ENCODE measurements around the gene C2orf68.

DNA sequence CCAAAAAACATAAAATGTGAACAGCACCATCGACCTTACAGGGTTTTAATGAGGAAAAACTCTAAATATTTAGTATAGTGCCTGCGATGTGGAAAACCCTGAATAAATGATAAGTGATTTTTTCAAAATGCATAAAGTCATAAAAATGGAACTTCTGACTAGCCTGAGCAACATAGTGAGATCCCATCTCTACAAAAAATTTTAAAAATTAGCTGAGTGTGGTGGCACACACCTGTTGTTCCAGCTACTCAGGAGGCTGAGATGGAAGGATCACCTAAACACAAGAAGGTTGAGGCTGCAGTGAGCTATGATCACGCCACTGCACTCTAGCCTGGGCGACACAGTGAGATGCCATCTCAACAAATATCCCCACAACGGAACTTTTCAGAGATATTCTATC lies 54.7 kb downstream of the C2orf68 start:
- TF ChIP-seq, protein P1, sequence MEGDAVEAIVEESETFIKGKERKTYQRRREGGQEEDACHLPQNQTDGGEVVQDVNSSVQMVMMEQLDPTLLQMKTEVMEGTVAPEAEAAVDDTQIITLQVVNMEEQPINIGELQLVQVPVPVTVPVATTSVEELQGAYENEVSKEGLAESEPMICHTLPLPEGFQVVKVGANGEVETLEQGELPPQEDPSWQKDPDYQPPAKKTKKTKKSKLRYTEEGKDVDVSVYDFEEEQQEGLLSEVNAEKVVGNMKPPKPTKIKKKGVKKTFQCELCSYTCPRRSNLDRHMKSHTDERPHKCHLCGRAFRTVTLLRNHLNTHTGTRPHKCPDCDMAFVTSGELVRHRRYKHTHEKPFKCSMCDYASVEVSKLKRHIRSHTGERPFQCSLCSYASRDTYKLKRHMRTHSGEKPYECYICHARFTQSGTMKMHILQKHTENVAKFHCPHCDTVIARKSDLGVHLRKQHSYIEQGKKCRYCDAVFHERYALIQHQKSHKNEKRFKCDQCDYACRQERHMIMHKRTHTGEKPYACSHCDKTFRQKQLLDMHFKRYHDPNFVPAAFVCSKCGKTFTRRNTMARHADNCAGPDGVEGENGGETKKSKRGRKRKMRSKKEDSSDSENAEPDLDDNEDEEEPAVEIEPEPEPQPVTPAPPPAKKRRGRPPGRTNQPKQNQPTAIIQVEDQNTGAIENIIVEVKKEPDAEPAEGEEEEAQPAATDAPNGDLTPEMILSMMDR (conservative IDR thresholded peaks at IDR 0.05 in 1 of 2, IDR thresholded peaks at IDR 0.05 in 1 of 2; ENCODE audit: low read depth in 1 of 2, low read length in 2 of 2), result no peak
- no peak for TF ChIP-seq EZH2 (IDR thresholded peaks at IDR 0.05; ENCODE audit: low read length, missing control alignments)
